K562 (cell line): Measurements from ENCODE around the gene UBE2N. TPM values are rescaled to one million over a fixed set of nuclear protein-coding genes. Genes with fewer than 3 reads are reported as not detected.

ENCODE experiments used
- BRCA1 ChIP-seq, 2 experiments: fragments of 450-650 bp in 1 of 2; sonication (generic) in 1 of 2; formaldehyde crosslinking in 1 of 2; IDR thresholded peaks; 2 replicates each; pipeline versions ENCODE4 v1.5.0 to v1.6.1; 2017 to 2020; ENCODE audit warnings: mild to moderate bottlenecking in 1 of 2, missing genetic modification reagents in 1 of 2
- GTF2E2 ChIP-seq: fragments of 200-800 bp; sonication (Bioruptor generic); IDR thresholded peaks from 2 replicates; pipeline ENCODE4 v1.6.1; 2016; ENCODE audit warnings: missing genetic modification characterization, missing compliant biosample characterization
- HOXB6 ChIP-seq: fragments of 250-450 bp; sonication (Bioruptor Pico); IDR thresholded peaks from 2 replicates; pipeline ENCODE4 v1.5.1; 2022; ENCODE audit warnings: mild to moderate bottlenecking, borderline replicate concordance
- KAT7 ChIP-seq: sonication (generic); formaldehyde crosslinking; IDR thresholded peaks from 2 replicates; pipeline ENCODE4 v1.8.0; 2022; ENCODE audit warnings: missing genetic modification reagents, mild to moderate bottlenecking, borderline replicate concordance
- NR4A1 ChIP-seq, 2 experiments: fragments of 250-450 bp in 1 of 2; fragments of 450-650 bp in 1 of 2; sonication (Bioruptor Pico) in 1 of 2; IDR thresholded peaks; 2 replicates each; pipeline versions ENCODE4 v1.4.0 to v1.6.1; 2016 to 2020; ENCODE audit warnings: mild to moderate bottlenecking in 2 of 2, missing compliant biosample characterization in 1 of 2, missing genetic modification characterization in 1 of 2, moderate library complexity in 1 of 2
- NUFIP1 ChIP-seq: fragments of 450-650 bp; IDR thresholded peaks from 2 replicates; pipeline ENCODE4 v1.6.1; 2018; ENCODE audit not compliant: partially characterized antibody
- TEAD1 ChIP-seq, 2 experiments: fragments of 450-650 bp in 1 of 2; sonication (generic) in 1 of 2; formaldehyde crosslinking; IDR thresholded peaks; 2 replicates each; pipeline versions ENCODE4 v1.4.0 to v1.8.0; 2020 to 2022; ENCODE audit warnings: mild to moderate bottlenecking in 2 of 2, missing genetic modification reagents in 1 of 2
- ZNF311 ChIP-seq: fragments of 250-450 bp; sonication (Bioruptor Pico); IDR thresholded peaks from 2 replicates; pipeline ENCODE4 v1.4.0; 2020; ENCODE audit warnings: mild to moderate bottlenecking, moderate library complexity
- ZNF561 ChIP-seq: fragments of 450-650 bp; formaldehyde crosslinking; conservative IDR thresholded peaks from 2 replicates; pipeline ENCODE4 v1.4.0; 2020; ENCODE audit warnings: mild to moderate bottlenecking, moderate library complexity
- ZNF77 ChIP-seq: fragments of 250-450 bp; sonication (Bioruptor Pico); IDR thresholded peaks from 2 replicates; pipeline ENCODE4 v1.5.0; 2020
- ZSCAN32 ChIP-seq: fragments of 450-650 bp; formaldehyde crosslinking; IDR thresholded peaks from 2 replicates; pipeline ENCODE4 v1.4.0; 2020; ENCODE audit warnings: mild to moderate bottlenecking, moderate library complexity
- polyA plus RNA-seq, 8 experiments: library from polyadenylated mRNA; depleted of rRNA in 4 of 8; stranded (reverse) in 5 of 8; unstranded in 3 of 8; fragments of >200 nt; fragmentation: Nextera tagmentation in 2 of 8; fragmentation: Illumina TruSeq in 1 of 8; extraction: Ambion mirVana in 2 of 8; extraction: Trizol in 1 of 8; gene quantifications; 2 replicates each; pipeline versions ENCODE4 v1.2.1 to v1.2.3, GENCODE V29; 2011 to 2014; ENCODE audit warnings: inconsistent platforms in 1 of 8, missing spikeins in 1 of 8
- total RNA-seq, 7 experiments: library from RNA; depleted of rRNA in 6 of 7; stranded (reverse); fragments of >200 nt in 6 of 7; fragmentation: Illumina TruSeq in 2 of 7; extraction: Trizol in 2 of 7; gene quantifications; 2 replicates each; pipeline versions ENCODE4 v1.2.1 to v1.2.3, GENCODE V29; 2011 to 2021; ENCODE audit warnings: low replicate concordance in 1 of 7
- TF ChIP-seq, protein P1 (sequence below): sonication (generic); formaldehyde crosslinking; IDR thresholded peaks from 2 replicates; pipeline ENCODE4 v1.8.0; 2022; ENCODE audit warnings: mild to moderate bottlenecking, missing genetic modification reagents
- TF ChIP-seq, protein P2 (sequence below): sonication (generic); formaldehyde crosslinking; IDR thresholded peaks from 2 replicates; pipeline ENCODE4 v1.8.1; 2023; ENCODE audit warnings: mild to moderate bottlenecking, missing genetic modification reagents
- TF ChIP-seq, protein P3 (sequence below): sonication (generic); IDR thresholded peaks from 2 replicates; pipeline ENCODE4 v1.6.1; 2016
- TF ChIP-seq, protein P4 (sequence below): fragments of 250-450 bp; sonication (Bioruptor Pico); IDR thresholded peaks from 2 replicates; pipeline ENCODE4 v1.5.0; 2021; ENCODE audit warnings: mild to moderate bottlenecking, moderate library complexity

The UBE2N gene
- total and polyA plus RNA-seq, 9 of the 15 experiments (the other 6 are each of a cell fraction or from before 2014, with no cell fraction given) = 189 to 826 (median 260) TPM

DNA sequence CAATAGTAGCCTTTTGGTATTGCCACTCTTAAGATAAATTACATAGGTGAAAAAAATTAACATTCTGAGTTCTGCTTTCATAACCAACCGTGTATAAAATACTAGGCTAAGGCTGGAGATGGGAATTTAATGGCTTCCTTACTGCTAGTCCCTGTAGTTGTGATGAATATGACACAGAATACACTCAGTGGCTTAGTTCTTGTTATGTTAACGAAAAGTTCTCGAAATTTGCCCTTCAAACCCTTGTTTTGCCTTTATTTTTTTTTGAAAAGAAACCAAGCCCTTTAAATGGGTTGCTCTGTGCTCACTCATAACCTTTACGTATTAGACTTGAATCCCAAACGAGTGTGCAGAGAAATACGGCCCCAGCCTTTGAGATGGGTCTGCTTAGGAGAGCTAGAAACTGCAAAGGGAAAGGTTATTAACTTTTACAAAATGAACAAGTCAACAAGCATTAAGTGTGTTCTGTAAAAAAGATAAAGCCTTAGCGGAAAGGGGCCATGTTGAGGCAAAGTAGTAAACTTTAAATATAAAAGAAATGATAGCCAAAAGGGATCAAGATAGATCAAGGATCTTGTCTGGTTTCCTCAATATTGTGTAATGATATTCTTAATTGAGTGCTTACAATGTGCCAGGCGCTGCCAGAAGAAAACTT is 62.3 kb downstream of the UBE2N start (continued):
- TF ChIP-seq, protein P1, sequence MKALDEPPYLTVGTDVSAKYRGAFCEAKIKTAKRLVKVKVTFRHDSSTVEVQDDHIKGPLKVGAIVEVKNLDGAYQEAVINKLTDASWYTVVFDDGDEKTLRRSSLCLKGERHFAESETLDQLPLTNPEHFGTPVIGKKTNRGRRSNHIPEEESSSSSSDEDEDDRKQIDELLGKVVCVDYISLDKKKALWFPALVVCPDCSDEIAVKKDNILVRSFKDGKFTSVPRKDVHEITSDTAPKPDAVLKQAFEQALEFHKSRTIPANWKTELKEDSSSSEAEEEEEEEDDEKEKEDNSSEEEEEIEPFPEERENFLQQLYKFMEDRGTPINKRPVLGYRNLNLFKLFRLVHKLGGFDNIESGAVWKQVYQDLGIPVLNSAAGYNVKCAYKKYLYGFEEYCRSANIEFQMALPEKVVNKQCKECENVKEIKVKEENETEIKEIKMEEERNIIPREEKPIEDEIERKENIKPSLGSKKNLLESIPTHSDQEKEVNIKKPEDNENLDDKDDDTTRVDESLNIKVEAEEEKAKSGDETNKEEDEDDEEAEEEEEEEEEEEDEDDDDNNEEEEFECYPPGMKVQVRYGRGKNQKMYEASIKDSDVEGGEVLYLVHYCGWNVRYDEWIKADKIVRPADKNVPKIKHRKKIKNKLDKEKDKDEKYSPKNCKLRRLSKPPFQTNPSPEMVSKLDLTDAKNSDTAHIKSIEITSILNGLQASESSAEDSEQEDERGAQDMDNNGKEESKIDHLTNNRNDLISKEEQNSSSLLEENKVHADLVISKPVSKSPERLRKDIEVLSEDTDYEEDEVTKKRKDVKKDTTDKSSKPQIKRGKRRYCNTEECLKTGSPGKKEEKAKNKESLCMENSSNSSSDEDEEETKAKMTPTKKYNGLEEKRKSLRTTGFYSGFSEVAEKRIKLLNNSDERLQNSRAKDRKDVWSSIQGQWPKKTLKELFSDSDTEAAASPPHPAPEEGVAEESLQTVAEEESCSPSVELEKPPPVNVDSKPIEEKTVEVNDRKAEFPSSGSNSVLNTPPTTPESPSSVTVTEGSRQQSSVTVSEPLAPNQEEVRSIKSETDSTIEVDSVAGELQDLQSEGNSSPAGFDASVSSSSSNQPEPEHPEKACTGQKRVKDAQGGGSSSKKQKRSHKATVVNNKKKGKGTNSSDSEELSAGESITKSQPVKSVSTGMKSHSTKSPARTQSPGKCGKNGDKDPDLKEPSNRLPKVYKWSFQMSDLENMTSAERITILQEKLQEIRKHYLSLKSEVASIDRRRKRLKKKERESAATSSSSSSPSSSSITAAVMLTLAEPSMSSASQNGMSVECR = no peak
- TF ChIP-seq ZSCAN32 (no peak), TEAD1 (CRISPR knock-in tag; IDR thresholded peaks at IDR 0.05) (no peak), KAT7 (CRISPR knock-in tag) (no peak), ZNF77 (CRISPR knock-in tag) (no peak), BRCA1 (IDR thresholded peaks at IDR 0.05) (no peak), BRCA1 (CRISPR knock-in tag; IDR thresholded peaks at IDR 0.05) (no peak), HOXB6 (CRISPR knock-in tag) (no peak), GTF2E2 (tag) (0 out of 2 replicates have a peak, but pooled peaks have one; percentile 55), NUFIP1 (no peak), ZNF311 (no peak), ZNF561 (CRISPR knock-in tag) (no peak), NR4A1 (CRISPR knock-in tag; IDR thresholded peaks at IDR 0.05) (no peak), NR4A1 (tag; IDR thresholded peaks at IDR 0.05) (no peak)
- TF ChIP-seq, protein P2, sequence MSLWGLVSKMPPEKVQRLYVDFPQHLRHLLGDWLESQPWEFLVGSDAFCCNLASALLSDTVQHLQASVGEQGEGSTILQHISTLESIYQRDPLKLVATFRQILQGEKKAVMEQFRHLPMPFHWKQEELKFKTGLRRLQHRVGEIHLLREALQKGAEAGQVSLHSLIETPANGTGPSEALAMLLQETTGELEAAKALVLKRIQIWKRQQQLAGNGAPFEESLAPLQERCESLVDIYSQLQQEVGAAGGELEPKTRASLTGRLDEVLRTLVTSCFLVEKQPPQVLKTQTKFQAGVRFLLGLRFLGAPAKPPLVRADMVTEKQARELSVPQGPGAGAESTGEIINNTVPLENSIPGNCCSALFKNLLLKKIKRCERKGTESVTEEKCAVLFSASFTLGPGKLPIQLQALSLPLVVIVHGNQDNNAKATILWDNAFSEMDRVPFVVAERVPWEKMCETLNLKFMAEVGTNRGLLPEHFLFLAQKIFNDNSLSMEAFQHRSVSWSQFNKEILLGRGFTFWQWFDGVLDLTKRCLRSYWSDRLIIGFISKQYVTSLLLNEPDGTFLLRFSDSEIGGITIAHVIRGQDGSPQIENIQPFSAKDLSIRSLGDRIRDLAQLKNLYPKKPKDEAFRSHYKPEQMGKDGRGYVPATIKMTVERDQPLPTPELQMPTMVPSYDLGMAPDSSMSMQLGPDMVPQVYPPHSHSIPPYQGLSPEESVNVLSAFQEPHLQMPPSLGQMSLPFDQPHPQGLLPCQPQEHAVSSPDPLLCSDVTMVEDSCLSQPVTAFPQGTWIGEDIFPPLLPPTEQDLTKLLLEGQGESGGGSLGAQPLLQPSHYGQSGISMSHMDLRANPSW (CRISPR knock-in tag) = no peak
- TF ChIP-seq, protein P3, sequence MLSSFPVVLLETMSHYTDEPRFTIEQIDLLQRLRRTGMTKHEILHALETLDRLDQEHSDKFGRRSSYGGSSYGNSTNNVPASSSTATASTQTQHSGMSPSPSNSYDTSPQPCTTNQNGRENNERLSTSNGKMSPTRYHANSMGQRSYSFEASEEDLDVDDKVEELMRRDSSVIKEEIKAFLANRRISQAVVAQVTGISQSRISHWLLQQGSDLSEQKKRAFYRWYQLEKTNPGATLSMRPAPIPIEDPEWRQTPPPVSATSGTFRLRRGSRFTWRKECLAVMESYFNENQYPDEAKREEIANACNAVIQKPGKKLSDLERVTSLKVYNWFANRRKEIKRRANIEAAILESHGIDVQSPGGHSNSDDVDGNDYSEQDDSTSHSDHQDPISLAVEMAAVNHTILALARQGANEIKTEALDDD = peak; percentile 50
- TF ChIP-seq, protein P4, sequence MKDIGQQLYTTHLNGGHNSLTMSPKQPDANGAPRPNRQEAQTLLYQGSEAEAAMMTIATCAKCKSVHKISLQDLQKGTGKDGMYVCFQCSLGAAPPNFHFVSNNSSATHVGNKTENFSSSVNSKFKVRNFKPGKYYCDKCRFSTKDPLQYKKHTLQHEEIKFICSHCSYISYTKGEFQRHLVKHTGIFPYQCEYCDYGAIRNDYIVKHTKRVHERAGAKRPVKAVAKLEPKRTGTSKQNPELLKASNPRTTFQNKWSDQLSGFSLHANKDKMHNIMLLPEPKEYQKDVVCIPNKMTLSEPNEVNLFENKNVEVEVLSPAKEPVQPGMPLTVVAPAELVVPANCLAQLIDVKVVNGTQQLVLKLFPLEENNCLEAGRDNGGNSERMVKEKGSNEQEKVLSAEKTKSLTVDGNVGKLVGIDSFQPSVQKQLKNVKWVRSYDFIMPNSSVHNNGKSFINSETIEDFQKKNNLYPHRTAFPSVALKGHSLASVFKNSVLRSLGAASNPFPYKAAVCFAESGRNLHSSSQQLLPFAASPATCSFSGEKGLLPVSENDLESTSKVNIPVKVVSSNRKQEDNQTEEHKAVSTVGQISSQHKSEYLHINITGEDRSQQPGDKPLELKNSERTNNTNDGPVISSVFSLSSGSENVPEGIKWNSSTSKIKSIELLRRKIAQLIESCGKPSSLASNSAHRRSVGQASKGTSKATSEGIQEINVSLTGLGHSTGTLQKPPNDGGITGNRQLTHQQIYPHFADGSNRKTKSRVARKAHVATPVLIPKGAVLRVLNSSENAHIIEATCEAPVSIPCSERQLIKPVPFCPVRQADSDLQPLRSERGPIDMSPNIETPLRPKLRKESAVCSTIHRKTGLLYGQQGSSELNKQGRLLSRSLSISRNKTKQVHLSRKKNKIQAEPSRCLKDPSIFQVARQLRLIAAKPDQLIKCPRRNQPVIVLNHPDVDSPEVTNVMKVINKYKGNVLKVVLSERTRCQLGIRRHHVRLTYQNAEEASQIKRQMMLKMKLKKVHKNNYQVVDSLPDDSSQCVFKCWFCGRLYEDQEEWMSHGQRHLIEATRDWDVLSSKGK (CRISPR knock-in tag) = no peak
